Measurements from ENCODE around the gene ACTR3C.
"Not testable (repeated sequence)": the region's sequence is repeated elsewhere in the genome, so short reads cannot be mapped to it uniquely, and the experiment has no call there.

Gene ACTR3C

GRCh38 chr7:150335108-150335773 is 11.9 kb upstream of the ACTR3C start:
- DNase-seq = no peak

- no peak for DNase-seq
These were observed 10.8 kb upstream of the ACTR3C start for GRCh38 chr7:150334108-150334507.

GRCh38 chr7:150333659-150334058 is 10.3 kb upstream of the ACTR3C start:
- no peak for DNase-seq

DNA sequence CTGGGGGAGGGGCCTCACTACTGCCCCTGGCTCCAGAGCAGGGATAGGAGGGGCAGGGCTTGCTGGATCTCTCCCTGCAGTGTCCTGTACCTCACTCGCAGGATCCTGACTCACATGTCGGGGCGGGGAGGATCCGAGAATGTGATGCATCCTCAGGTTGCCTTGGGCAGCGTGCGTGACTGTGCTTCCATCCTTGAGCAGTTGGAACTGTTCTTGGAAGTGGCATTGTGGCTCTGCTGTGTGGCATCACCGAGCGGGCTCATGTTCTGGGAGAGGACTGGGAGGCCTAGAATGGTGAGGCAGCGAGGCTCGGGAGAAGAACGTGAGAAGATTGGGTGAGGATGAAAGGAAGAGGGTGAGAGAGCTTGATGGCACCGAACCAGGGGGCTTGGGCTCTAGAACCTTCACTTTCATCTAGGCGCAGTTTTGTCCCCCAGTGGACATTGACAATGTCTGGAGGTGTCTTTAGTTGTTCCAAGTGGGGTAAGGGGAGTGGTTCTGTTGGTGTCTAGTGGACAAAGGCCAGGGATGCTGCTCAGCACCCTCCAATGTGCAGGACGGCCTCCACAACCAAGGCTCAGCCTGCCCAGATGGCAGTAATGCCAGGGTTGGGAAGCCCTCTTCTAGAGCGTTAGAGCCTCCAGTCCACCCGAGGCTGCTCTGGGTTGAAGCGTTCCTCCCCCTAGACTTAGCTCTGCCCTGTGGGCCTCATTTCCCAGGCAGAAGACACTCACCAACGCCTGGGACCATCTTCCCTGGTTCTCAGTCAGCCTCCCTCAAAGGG is 9.7 kb upstream of the ACTR3C start:
- DNase-seq = no peak

DNA sequence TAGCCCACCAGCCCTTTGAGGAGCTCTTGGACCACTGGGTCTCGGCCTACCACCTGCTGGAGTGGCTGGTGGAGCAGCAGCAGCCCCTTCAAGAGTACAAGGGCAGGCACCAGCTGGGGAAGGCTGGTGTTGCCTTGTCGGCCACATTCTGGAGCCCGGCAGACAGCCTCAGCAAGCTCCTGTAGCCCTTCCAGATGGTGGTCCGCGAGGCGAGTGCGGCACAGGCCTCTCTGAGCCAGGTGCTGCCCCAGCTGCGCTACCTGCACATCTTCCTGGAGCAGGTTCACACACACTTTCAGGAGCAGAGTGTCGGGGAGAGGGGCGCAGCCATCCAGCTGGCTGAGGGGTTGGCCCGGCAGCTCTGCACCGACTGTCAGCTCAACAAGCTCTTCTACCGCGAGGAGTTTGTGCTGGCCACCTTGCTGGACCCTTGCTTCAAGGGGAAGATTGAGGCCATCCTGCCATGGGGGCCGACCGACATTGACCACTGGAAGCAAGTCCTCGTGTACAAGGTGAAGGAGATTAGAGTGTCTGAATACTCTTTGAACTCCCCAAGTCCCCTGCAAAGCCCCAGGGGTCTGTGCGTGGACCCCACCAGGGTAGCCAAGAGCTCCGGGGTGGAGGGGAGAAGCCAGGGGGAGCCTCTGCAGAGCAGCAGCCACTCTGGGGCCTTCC is 7.0 kb upstream of the ACTR3C start:
- DNase-seq = no peak

DNA sequence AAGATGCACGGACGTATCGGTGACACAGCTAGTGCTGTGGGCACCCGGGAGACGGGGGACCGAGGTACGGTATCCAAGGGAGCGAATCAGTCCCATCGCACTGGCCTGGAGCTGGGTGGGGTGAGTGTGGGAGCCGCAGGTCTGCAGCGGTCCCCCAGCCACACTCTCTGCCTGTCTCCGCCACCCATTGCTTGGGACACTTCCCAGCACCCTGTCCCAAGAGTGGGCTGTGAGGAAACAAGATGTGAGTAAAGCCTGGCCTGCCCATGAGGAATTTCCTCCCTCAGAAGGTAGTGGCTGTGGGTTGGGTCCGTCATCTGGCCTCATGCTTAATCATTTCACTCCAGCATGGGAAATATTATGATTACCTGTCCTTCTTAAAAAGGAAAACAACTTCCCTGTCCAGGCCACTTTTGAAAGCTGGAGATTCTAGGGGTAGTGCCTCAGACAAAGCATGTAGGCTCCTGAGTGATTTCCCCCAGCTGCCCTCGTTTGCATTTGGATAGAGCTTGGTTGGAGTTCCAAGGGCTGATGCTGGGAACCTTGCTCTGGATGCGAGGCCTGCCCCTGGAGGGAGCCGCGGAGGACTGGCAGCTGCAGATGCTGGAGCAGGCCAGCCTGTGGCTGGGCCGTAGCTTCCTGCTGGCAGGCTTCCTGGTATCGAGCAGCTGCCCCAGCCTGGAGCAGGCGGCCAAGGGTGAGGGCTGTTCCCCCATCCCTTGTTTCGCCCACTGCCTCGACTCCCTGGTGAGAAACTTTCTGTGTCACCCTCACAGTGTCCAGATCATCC is 6.2 kb upstream of the ACTR3C start:
- no peak for DNase-seq

DNA sequence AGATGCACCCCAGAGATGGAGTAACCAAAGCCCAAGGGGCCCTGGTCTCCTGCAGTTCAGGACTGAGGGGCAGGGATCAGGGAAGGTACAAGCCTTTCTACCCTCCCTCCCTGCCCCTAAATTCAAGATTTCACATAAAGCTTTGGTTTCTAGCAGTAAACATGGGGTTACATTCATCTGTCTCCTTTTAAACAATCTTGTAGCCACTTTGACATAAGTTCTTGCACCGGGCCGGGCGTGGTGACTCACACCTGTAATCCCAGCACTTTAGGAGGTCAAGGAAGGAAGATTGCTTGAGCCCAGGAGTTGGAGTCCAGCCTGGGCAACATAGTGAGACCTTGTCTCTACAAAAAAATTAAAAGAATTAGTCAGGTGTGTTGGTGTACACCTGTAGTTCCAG is 4.0 kb upstream of the ACTR3C start:
- DNase-seq = no peak

GRCh38 chr7:150326657-150327268 is 3.4 kb upstream of the ACTR3C start:
- no peak for DNase-seq

GRCh38 chr7:150325901-150326300 is 2.6 kb upstream of the ACTR3C start:
- no peak for DNase-seq

- DNase-seq = no peak
These were observed 1.8 kb upstream of the ACTR3C start for GRCh38 chr7:150325110-150325611.

GRCh38 chr7:150324373-150324961 is 1.1 kb upstream of the ACTR3C start:
- no peak for DNase-seq

DNA sequence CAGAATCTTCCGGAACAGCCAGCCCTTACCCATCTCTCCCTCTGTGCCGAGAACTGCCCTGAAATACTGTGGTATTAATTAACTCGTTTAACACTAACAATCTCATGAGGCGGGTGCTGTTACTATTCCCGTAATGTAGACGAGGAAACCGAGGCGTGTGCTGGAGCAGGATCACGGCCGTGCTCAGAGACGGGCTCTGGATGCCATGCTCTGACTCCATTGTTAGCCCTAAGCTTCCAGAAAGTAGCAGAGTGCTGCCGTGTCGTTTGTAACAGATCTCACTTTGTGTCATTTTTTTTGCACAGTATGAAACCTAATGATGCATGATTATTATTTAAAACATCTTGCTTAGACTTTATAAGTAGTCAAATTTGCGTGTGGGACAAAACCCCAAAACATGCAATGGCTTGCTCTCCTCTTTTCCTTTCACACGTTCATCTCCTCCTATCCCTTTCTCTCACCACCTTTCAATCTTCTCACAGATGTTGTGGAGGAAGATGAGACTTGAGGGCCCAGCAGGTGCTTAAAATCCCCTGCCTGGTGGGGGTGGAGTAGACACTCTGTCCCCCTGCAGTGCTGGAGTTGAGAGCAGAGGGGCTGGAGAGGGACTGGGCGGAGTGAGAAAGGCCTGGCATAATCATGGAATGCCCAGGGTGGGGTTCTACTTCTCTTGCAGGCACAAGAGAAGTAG is 482 bp upstream of the ACTR3C start:
- DNase-seq = no peak

DNA sequence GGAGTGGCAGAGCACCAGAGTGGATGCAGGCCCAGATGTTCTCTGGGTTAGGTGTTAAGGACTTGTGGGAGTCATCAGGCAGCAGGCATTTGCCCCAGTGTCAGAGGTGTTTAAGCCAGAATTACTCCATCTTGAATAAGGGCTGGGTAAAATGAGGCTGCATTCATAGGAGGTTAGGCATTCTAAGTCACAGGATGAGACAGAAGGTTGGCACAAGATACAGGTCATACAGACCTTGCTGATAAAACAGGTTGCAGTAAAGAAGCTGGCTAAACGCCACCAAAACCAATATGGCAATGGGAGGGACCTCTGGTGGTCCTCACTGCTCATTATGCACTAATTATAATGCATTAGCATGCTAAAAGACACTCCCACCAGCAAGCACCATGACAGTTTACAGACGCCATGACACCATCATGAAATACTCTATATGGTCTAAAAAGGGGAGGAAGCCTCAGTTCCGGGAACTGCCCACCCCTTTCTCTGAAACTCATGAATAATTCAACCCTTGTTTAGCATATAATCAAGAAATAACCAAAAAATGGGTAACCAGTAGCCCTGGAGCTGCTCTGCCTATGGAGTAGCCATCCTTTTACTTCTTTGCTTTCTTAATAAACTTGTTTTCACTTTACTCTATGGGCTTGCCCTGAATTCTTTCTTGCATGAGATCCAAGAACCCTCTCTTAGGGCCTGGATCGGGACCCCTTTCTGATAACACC is 1.1 kb downstream of the ACTR3C start:
- DNase-seq = no peak

GRCh38 chr7:150321788-150322113 is 1.6 kb downstream of the ACTR3C start:
- DNase-seq = no peak

GRCh38 chr7:150317748-150318444 is 5.4 kb downstream of the ACTR3C start:
- DNase-seq = no peak

- not testable (repeated sequence) for DNase-seq
These were observed 6.4 kb downstream of the ACTR3C start for GRCh38 chr7:150316987-150317386.

GRCh38 chr7:150314639-150315239 is 8.6 kb downstream of the ACTR3C start:
- DNase-seq = no peak

DNA sequence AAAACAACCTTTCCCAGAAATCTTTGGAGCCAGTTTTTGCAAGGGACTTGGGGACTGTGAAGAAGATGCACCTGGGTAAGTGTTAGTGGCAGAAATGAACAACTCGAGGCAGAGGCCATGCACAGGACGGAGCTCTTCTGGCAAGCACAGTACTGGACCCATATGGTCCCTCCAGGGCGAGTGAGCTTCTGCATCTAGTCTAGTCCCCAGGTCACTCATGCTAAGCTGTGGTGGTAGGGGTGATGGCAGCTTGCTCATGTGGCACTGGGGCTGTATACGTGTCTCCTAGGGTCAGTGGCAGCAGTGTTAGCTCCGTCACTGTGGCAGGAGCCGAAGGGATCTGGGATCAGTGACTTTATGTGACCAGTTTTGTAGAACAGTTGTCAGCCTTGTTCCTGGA is 9.5 kb downstream of the ACTR3C start:
- no peak for DNase-seq

GRCh38 chr7:150313367-150313809 is 10.0 kb downstream of the ACTR3C start:
- no peak for DNase-seq

Measured in NCI-H1048 (cell line).